OCI-LY3 (cell line): ENCODE measurements around the gene NFAM1.

ENCODE experiments used
- H2AFZ ChIP-seq: fragments of 200-600, 300-600 bp; shearing (Covaris generic); 2 replicates; pipeline ENCODE4 v1.6.0; 2014; ENCODE audit warnings: antibody characterized with exemption, low read depth, low read length
- H3K27ac ChIP-seq: fragments of 200-600, 300-600 bp; sonication (generic); 2 replicates; pipeline ENCODE4 v1.5.1; 2014; ENCODE audit warnings: mild to moderate bottlenecking, low read length, moderate library complexity, mixed read lengths
- H3K27me3 ChIP-seq: fragments of 200-600, 300-600 bp; sonication (generic); 2 replicates; pipeline ENCODE4 v1.6.1; 2014; ENCODE audit warnings: low read depth, low read length, mixed read lengths
- H3K36me3 ChIP-seq: fragments of 200-600, 300-600 bp; sonication (generic); replicated peaks from 2 replicates; pipeline ENCODE3; 2014; ENCODE audit warnings: low read depth, low read length, mixed read lengths
- H3K4me1 ChIP-seq: fragments of 300-600, 200-600 bp; sonication (generic); 2 replicates; pipeline ENCODE4 v1.6.1; 2014; ENCODE audit warnings: low read length, mixed read lengths
- H3K4me2 ChIP-seq: fragments of 200-600, 300-600 bp; sonication (generic); 2 replicates; pipeline ENCODE4 v1.6.1; 2014; ENCODE audit warnings: low read length, mixed read lengths
- H3K4me3 ChIP-seq: fragments of 300-600, 200-600 bp; sonication (generic); 2 replicates; pipeline ENCODE4 v1.5.1; 2014; ENCODE audit warnings: antibody characterized with exemption, mild to moderate bottlenecking, low read length, moderate library complexity
- H3K79me2 ChIP-seq: fragments of 300-600, 200-600 bp; shearing (Covaris generic); 2 replicates; pipeline ENCODE4 v1.6.1; 2014; ENCODE audit warnings: mild to moderate bottlenecking, low read length, mixed read lengths
- H3K9ac ChIP-seq: fragments of 300-600, 200-600 bp; shearing (Covaris generic); 2 replicates; pipeline ENCODE4 v1.6.0; 2014; ENCODE audit warnings: mild to moderate bottlenecking, low read length, moderate library complexity
- H3K9me3 ChIP-seq: fragments of 200-600, 300-600 bp; shearing (Covaris generic); 2 replicates; pipeline ENCODE4 v1.6.1; 2014; ENCODE audit warnings: low read length, mixed read lengths; ENCODE audit not compliant: insufficient read depth
- H4K20me1 ChIP-seq: fragments of 200-600, 300-600 bp; sonication (generic); 2 replicates; pipeline ENCODE4 v1.6.1; 2016; ENCODE audit warnings: low read length, mixed read lengths; ENCODE audit not compliant: insufficient read depth
- EZH2phosphoT487 ChIP-seq: fragments of 200-600 bp; shearing (Covaris generic); IDR thresholded peaks from 2 replicates; pipeline ENCODE4 v1.6.1; 2018; ENCODE audit warnings: antibody characterized with exemption, mixed run types, low read depth
- TF ChIP-seq, protein P1 (sequence below): fragments of 200-600, 300-600 bp; sonication (generic); IDR thresholded peaks from 2 replicates; pipeline ENCODE4 v1.5.1; 2014; ENCODE audit warnings: antibody characterized with exemption, low read length, low read depth

The NFAM1 gene

GRCh38 chr22:42338479-42338878 lies 93.7 kb downstream of the NFAM1 start:
- no peak overlapping the region for H3K4me2 ChIP-seq
- no peaks in the 10 kb centered on the region for H3K27me3 ChIP-seq
- TF ChIP-seq, protein P1, sequence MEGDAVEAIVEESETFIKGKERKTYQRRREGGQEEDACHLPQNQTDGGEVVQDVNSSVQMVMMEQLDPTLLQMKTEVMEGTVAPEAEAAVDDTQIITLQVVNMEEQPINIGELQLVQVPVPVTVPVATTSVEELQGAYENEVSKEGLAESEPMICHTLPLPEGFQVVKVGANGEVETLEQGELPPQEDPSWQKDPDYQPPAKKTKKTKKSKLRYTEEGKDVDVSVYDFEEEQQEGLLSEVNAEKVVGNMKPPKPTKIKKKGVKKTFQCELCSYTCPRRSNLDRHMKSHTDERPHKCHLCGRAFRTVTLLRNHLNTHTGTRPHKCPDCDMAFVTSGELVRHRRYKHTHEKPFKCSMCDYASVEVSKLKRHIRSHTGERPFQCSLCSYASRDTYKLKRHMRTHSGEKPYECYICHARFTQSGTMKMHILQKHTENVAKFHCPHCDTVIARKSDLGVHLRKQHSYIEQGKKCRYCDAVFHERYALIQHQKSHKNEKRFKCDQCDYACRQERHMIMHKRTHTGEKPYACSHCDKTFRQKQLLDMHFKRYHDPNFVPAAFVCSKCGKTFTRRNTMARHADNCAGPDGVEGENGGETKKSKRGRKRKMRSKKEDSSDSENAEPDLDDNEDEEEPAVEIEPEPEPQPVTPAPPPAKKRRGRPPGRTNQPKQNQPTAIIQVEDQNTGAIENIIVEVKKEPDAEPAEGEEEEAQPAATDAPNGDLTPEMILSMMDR, result no peak
- TF ChIP-seq EZH2phosphoT487, result no peak
- no peak overlapping the region for H3K9ac ChIP-seq
- H3K9me3 ChIP-seq, result no peaks in the 10 kb centered on the region
- H3K27ac ChIP-seq, result no peak overlapping the region
- H3K4me1 ChIP-seq, result no peaks in the 10 kb centered on the region
- no peak overlapping the region for H2AFZ ChIP-seq
- no peak overlapping the region for H3K4me3 ChIP-seq
- H3K79me2 ChIP-seq, result no peaks in the 10 kb centered on the region
- H4K20me1 ChIP-seq, result no peaks in the 10 kb centered on the region
- H3K36me3 ChIP-seq, result no peaks in the 10 kb centered on the region

- no peaks in the 10 kb centered on the region for H3K9me3 ChIP-seq
- H3K9ac ChIP-seq, result no peak overlapping the region
- no peaks in the 10 kb centered on the region for H3K36me3 ChIP-seq
- H3K4me2 ChIP-seq, result no peak overlapping the region
- no peaks in the 10 kb centered on the region for H3K27me3 ChIP-seq
- no peak for TF ChIP-seq EZH2phosphoT487
- TF ChIP-seq, protein P1, result no peak
- H3K4me3 ChIP-seq, result no peak overlapping the region
- no peaks in the 10 kb centered on the region for H4K20me1 ChIP-seq
- H3K27ac ChIP-seq, result no peak overlapping the region
- H3K79me2 ChIP-seq, result no peaks in the 10 kb centered on the region
- H3K4me1 ChIP-seq, result no peaks in the 10 kb centered on the region
- no peak overlapping the region for H2AFZ ChIP-seq
Measured at GRCh38 chr22:42337356-42337755, 94.8 kb downstream of the NFAM1 start.

DNA sequence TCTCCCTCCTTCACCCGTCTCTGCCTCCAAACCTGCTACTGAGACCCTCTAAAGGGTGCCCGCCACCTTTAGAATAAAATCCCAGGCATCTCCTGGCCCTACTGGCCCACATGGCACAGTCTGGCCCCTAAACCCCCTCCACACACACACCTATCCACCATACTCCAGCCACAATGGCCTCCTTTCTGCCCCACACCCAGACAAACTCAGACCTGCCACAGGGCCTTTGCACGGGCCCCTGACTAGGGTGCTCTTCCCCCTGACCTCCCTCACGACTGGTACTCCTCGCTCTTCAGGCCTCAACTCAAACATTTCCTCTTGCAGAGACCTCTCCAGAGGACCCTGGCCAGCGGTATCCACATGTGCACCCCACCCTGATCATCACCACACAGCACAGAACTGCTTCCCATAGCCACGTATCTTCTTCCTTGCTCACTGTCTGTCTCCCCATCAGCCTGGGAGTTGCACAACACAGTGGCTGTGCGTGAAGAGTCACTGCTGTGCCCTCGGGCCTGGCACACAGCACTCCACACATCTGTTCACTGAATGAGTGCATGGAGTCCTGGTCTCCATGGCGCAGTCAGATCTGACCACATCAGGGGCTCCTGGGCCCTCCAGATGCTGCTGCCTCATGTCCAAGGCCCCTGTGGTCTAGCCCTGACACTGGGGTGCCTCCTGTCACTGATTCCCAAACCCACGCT lies 95.5 kb downstream of the NFAM1 start:
- Histone ChIP-seq H3K4me2 (no peak overlapping the region), H3K4me3 (no peak overlapping the region)

GRCh38 chr22:42335839-42336378 lies 96.3 kb downstream of the NFAM1 start:
- no peaks in the 10 kb centered on the region for H3K4me1 ChIP-seq
- no peaks in the 10 kb centered on the region for H3K9me3 ChIP-seq
- no peaks in the 10 kb centered on the region for H3K79me2 ChIP-seq
- H3K27ac ChIP-seq, result no peak overlapping the region
- no peak overlapping the region for H3K4me2 ChIP-seq
- no peaks in the 10 kb centered on the region for H3K36me3 ChIP-seq
- no peak overlapping the region for H2AFZ ChIP-seq
- H4K20me1 ChIP-seq, result no peaks in the 10 kb centered on the region
- H3K4me3 ChIP-seq, result no peak overlapping the region
- H3K9ac ChIP-seq, result no peak overlapping the region
- TF ChIP-seq, protein P1, result no peak
- TF ChIP-seq EZH2phosphoT487, result no peak
- peaks cover 11% of the 10 kb centered on the region for H3K27me3 ChIP-seq

More for the DNA sequence above, 95.5 kb downstream of the NFAM1 start:
- H3K79me2 ChIP-seq, result no peaks in the 10 kb centered on the region
- H3K27ac ChIP-seq, result no peak overlapping the region
- H2AFZ ChIP-seq, result no peak overlapping the region
- peaks cover 5% of the 10 kb centered on the region; the same call in 1 of the 2 replicates for H3K27me3 ChIP-seq
- H3K9me3 ChIP-seq, result no peaks in the 10 kb centered on the region
- no peak overlapping the region for H3K9ac ChIP-seq
- no peak for TF ChIP-seq EZH2phosphoT487
- TF ChIP-seq, protein P1, result no peak
- H4K20me1 ChIP-seq, result no peaks in the 10 kb centered on the region
- no peaks in the 10 kb centered on the region for H3K4me1 ChIP-seq
- H3K36me3 ChIP-seq, result no peaks in the 10 kb centered on the region
